GM19351 (cell line): ENCODE data around the gene PLEKHG2.

Experiments
- ATAC-seq: cut with Tn5 transposase; IDR thresholded peaks from one replicate; pipeline ENCODE4 v1.9.1; 2021; ENCODE audit warnings: mild to moderate bottlenecking, moderate library complexity; ENCODE audit not compliant: unreplicated experiment

The PLEKHG2 gene

DNA sequence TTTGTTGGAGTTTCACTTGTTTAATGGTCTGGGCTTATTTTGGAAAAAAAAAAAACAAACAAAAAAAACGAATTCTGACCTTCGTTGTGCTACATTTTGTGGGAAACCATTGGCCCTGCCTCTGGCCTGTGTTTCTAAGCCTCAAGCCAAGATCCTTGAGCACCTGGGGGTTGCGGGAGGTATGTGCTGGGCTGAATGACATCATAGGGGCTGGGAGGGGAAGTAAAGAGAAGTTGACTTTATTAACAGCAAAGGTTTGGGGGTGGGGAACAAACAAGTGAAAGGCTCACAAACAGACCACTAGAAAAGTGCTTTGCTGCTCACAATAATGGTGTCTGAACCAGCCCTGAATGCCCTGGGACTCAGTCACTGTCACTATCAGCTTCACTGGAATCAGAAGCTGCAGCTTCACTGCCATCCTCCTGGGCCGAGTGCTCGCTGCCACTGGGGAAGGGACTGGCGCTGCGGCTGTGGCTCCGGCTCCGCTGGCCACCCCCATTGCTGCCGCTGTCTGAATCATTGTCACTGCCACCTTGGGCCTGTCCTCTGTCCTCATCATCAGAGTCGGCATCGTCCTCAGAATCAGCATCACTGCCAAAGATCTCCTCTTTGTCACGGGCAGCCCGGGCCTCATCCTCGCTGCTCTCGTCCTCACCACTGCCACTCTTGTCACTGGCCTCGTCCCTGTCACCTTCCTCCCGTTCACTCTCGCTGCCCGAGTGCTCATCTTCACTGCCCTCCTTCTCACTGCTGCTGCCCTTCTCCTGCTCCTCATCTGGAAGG lies 26.6 kb upstream of the PLEKHG2 start:
- ATAC-seq: no peak

DNA sequence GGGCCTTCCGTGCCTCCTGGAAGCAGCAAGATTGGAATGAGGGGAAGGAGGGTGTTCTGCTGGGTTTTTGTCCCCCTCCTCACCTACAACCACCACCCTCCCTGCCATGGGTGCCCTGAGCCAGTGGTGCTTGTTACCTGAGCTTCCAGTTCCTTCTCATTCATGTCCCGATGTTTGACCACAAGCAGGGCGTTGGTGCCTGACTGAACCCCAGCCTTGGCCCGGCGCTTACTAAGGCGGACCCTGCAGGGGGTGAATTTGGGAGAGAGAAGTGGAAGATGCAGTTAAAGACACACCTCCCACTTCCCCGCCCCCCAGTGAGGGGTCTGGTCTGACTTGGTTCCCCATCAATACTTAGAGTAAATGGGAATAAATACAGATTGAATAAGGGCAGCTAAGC lies 25.9 kb upstream of the PLEKHG2 start:
- ATAC-seq: no peak

DNA sequence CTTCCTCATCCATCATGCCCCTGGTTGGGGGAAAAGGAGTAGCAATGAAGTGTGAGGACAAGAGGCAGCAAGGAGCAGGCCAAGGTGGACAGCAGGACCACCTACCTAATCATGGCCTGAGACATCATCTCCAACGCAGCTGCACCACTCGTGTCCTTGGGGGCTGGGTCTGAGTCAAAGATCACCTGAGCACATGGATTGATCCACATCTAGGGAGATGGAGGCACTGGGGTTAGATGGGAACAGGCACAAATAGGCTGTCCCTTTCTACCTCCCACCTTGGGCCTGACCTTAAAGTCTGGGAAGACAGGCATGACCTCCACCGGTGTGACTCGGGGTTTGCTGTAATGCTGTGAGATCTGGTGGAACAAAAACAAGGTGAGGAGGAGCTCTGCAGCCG lies 23.8 kb upstream of the PLEKHG2 start:
- ATAC-seq: no peak

DNA sequence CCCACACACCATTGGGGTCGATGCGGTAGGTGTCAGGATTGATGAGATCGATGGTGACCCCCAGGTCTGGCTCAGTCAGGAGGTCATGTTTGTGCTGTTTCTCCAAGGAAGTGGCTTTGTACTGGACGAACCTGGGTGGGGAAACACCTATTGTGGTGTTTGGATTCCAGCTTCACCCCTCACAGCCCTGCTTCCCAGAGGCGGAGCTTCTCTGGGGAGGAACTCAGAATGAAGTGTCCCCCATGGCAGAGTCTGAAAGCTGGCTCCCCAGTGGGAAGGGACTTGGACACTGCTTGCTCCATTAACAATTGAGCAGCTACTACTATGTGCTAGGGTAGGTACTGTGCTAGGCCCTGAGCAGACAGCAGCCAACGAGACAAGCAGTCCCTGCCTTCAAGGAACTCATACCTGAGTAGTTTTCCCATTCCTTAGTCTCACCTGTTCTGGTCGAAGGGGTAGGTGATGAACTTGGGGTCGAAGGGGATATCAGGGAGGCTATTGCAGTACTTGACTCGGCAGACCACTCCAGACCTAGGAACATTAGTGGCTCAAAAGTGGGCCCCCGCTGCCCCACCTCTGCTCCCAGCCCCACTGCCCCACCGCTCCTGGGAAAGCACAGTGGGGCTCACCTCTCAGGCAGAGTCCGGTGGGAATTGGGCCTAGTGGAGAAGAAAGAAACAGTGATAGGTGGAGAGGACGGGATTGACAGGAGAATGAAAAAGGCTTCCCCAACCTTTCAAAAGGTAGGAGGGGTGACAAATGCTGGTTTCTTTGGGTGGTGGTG lies 22.6 kb upstream of the PLEKHG2 start:
- no peak for ATAC-seq

DNA sequence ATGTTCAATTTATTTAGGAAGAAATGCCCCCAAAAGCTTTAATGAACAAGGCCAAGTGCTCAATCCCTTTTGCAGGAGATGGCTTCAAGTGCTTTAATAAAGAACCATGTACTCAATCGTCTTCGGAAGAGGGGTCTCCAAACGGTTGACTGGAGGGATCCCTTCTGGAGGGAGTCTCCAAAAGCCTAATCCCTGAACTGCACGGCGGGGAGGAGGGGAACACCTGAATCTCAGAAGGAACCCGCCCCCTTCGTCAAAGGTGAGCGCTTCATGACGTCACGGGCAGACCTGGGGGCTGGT lies 22.1 kb upstream of the PLEKHG2 start:
- ATAC-seq: no peak

DNA sequence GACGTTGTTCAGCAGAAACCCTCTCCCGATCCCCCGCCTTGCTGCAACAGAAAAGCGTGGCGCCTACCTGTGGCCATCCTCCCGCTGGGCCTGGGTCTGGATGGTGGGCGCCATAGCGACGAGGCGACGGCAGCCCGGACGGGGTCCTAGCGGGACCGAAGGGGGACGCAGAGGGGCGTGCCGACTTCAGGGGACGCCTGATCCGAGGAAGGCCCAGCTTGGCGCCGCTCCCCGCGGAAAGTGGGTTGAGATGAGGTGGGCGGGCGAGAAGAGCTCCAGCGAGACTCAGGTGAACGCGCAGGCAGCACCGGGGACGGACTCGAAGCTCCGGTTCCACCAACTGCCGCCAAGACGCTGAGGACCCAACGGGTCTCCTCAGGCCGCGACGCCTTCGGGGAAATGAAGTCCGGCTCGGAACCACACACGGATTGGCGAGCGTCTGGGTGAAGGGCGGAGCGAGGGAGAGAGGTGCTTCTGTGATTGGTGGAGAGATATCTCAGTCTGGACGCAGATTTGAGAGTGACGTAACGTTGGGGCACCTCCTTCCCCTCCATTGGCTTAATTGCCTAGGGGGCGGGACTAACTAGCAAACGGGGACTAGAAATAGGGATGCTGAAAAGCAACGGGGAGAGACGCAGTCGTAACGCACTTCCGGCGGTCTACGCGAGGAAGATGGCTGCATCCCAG lies 21.6 kb upstream of the PLEKHG2 start, which contains the start of the genes MED29 and PAF1:
Gene MED29 (plus strand): TSS at position 628 of the 687 bp plus-strand sequence. CDS start 45 bp downstream, at position 673.
Gene PAF1 (minus strand): TSS at position 356 of the 687 bp plus-strand sequence. CDS start 242 bp downstream, at position 114.
- peak; percentile 91 for ATAC-seq

DNA sequence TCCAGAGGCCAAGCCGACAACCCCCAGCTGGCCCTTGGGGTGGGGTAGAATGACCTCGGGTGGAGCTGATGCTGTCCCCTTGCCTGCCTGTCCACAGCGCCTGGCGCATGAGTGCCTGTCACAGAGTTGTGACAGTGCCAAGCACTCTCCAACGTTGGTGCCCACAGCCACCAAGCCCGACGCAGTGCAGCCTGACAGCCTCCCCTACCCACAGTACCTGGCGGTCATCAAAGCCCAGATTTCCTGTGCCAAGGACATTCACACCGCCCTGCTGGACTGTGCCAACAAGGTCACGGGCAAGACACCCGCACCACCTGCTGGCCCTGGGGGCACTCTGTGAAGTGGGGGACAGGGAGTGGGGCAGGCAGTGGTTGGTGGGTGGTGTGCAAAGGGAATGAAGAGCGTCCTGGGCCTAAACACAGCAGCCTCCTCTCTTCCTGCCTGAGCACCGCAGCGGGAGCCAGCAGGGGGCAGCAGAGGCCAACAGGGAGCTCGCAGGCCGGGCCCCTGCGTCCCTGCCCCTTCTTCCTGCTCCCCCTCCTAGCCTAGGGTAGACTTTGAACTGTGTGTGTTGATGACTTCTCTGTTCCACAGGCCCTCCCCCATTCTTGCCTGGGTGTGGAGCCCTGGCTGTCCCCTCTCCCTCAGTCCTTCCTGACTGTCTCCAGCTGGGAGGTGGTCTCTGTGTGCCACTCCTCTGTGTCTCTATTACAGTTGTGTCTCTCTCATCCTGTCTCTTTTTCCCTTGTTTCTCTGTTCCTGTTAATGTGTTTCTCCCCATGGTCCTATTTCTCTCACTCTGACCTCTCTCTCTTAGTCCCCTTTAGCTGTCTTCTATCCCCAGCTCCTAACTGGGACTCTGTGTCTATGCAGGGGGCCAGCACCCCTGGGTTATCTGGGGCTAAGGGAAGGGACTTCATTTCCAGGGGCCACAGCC lies 14.8 kb upstream of the PLEKHG2 start:
- no peak for ATAC-seq

DNA sequence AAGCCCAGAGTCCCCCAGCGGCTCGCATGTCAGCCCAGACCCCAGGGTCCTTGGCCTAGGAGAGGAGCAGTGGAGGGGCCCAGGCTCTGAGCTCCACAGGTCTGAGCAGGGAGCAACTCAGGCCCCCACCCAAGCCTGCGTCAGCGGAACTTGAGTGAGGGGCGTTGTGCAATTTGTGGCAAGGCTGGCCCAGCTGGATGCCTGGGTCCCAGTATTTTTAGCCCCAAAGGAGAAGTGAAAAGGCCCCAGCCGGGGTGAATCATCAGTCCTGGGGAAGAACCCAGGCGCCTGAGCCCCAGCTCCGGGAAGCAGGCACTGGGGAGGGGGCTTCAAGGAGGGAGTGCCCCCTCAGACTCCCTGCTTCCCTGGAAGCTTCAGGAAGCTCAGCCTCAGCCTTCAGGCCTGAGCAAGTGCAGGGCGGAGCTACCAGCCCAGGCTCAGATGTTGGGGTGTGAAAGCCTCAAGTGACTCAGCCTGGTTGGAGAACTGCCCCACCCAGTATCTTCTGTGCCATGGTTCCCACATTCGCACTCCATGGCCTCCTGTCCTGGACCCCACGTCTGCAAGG lies 14.1 kb upstream of the PLEKHG2 start:
- ATAC-seq: no peak

DNA sequence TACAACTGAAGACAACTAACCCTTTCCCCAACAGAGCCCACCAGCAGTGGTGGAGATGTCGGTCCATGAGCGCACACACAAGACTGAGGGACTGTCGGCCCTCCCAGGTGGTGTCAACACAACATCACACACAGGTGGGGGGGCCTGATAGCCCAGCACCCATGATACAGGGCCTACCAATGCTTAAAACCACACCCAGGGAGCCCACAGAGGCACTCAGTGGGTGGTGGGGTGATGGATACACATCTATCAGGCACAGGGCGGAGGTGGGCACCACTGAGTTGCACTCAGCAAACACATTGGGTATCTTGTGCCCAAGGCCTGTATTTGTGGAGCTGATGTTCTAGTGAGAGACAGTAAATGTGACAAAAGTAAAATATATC lies 12.8 kb upstream of the PLEKHG2 start:
- ATAC-seq: no peak

DNA sequence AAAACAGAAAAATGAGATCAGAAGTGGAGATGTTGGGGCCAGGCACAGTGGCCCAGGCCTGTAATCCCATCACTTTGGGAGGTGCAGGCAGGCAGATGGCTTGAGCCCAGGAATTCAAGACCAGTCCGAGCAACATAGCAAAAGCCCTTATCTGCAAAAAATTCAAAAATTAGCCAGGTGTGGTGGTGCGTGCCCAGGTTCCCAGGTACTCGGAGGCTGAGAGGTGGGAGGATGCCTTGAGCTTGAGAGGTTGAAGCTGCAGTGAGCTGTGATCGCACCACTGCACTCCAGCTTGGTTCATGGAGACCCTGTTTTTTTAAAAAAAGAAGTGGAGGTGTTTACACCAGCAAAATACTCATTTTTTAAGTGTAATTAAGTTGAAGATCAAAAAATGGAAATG lies 12.4 kb upstream of the PLEKHG2 start:
- ATAC-seq: no peak

DNA sequence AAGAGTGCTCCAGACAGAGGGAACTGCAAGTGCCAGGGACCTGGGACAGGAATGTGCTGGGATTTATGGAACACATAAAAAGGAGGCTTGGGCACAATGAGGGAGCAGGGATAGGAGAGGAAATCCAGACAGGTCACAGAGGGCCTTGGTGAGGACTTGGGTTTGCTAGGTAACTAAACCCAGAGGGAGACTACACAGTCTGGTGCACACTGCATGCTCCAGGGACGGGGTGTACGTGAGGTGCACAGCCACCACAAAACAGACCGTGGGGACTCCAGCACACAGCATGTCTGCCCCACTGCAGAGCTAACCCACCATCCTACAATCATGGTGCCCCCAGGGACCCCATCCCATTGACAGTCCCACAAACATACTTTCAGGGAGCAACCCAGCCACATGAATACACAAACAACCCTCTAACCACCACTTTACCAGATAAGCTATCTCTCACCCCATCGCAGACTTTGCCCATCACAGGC lies 11.4 kb upstream of the PLEKHG2 start:
- no peak for ATAC-seq

DNA sequence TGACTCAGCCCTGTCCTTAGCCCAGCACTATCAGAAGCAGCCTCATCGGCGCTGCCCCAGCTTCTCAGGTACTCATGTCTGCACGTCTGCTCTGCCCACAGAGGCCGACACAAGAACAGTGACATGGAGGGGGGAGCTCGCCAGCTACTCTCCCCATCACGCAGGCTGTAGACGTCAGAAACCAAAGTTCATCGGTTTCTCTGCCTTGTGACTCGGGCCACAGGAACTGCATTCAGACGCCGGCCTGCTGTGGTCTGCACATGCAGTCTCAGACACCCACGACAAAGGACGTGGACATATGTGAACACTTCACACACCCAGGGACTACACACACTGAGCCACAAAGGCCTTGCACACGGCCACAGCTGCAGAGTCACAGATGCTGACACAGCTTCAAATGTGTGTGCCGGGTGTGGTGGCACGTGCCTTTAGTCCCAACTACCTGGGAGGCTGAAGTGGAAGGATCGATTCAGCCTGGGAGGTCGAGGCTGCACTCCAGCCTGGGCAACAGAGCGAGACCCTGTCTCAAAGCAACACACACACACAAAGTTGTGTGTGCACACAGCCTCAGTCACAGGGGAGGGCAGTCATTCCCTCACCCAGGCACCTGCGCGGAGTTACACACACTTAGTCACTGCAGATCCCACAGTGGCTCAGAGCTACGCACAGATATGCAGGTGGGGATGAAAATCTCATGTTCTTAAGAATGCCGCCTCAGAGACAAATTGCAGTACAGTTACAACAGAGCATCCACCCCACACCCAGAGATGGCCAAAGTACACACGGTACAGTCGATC lies 10.7 kb upstream of the PLEKHG2 start:
- no peak for ATAC-seq

DNA sequence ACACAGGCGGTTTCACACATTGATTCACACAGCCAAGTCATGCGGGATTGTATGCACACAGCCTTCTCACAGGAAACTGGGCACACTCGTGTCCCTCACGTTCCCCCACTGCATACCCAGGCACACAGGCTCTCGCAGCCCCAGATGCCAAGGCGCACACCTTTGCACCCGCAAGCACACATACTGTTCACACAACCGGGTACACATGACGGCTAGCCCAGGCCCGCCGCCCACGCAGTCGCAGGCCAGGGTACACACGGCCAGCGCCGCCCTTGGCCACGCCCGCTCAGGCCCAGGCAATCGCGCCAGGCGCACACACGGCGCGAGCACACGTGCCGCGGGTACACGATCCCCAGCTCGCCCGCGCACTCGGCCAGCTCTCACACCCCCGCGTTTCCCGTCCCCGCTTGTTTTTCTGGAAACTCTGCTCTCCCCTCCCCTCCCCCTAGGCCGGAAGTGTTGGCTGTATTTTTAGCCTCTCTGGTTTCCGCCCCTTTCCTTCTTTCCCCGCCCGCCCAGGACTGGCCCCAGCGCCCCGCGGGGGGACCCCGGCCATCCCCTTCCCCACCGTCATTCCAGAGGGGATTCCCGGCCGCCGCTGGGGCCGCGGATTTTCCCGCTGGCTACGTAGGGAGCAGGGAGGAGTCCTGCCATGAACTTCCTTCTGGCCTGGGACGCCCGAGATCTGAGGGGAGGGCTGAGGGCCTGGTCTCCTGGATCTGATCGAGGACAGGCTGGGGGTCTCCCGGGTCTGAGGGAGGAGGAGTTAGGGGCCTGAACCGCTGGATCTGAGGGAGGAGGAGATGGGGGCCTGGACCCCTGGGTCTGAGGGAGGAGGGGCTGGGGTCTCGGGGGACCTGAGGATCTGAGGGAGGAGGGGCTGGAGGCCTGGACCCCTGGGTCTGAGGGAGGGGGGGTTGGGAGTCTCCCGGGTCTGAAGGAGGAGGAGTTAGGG lies 9.8 kb upstream of the PLEKHG2 start:
- peak; percentile 30 for ATAC-seq

DNA sequence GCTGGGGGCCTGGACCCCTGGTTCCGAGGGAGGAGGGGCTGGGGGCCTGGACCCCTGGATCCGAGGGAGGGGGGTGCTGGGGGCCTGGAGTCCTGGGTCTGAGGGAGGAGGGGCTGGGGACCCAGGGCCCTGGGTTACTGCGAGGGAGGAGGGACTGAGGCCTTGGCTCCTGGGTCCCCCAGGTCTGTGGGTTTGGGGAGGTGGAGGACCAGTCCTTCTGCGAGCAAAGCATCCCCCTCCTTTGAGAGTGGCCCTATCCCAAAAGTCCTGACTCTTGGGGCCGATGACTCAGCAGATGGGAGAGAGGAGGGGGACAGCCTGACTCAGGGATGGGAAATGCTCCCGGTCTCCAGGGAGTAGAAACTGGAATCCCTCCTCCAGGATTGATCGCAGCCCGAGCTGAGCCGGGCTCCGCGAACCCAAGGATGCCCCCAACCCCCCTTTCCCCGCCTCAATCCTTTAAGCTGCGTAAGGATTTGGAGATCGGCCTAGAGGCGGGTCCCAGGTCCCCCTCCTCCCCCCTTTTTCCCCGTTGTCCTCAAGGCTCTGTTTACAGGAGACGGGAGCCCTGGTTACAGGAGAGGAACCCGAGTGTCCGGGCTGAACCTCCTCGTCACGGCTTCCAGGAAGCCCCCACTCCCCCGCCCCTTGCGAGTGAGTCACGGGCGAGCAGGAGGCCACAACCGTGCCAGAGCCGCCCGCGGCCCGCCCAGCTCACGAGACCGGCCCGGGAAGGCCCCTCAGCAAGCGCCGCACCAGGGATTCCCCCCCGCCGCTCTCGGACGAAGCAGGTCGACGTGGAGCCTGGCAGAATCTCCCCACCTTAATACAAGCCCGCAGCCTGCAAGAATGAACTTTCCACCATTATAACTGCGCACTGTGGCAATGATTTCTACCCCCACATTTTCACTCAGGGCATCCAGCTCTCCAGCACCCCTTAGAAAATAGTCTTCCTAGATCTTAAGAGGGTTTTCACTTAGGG lies 8.8 kb upstream of the PLEKHG2 start:
- ATAC-seq: no peak

DNA sequence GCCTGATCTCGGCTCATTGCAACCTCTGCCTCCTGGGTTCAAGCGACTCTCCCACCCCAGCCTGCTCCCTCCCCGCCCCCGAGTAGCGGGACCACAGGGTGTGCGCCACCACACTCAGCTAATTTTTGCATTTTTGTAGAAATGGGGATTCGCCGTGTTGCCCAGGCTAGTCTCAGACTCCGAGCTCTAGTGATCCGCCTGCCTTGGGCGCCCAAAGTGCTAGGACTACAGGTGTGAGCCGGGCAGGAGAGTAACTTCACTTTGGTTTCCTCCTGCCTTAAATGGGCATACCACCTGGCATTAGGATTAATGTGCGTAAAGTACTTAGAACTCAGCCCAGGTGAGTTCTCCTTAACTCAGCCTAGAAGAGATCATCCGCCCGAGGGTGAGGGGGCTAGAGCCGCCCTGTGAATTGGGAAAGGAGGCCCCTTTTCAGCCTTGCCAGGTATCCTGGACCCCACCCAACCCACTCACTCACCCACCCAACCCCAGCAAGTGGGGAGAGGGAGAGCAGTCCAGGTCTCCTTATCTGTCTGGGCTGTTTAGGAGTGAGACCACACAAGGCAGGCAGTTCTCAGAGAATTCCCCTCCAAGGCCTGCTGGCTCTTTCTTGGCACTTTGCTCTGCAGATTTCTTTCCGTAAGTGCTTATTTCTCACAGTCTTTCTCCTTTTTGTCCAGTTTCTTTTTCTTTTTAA lies 7.1 kb upstream of the PLEKHG2 start:
- no peak for ATAC-seq

DNA sequence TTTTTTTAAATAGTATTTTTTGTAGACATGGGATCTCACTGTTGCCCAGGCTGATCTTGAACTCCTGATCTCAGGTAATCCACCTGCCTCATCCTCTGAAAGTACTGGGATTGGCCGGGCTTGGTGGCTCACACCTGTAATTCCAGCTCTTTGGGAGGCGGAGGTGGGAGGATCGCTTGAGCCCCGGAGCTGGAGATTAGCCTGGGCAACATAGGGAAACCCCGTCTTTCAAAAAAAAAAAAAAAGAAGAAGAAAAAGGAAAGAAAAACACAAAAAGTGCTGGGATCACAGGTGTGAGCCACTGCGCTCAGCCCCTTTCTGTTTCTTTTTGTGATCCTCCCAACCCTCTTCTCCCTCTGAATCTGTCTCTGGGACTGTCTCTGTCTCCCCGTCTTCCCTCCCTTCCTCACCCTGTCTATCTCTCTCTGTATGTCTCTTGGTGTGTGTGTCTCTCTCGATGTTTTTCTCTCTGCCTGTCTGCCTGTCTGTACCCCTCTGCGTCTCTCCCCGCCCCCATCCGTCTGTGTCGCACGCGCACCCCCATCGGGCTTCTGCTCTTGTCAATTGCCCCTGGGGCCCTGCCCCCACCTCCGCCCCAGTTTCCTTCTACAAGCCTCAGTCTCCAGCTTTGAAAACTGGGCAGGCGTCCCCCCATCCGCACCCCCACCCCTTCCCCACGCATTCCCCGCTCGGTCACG lies 6.4 kb upstream of the PLEKHG2 start:
- ATAC-seq: no peak
